GM18502 (cell line): ENCODE data around the gene KLF6.
A peak's percentile ranks its signal among the peaks of the same experiment; 100 is the strongest.

Experiments
- ATAC-seq: cut with Tn5 transposase; IDR thresholded peaks from one replicate; pipeline ENCODE4 v1.9.1; 2021; ENCODE audit warnings: mild to moderate bottlenecking; ENCODE audit not compliant: unreplicated experiment, poor library complexity

Gene KLF6

GRCh38 chr10:3784510-3785250, at the start of gene KLF6:
Gene KLF6, minus strand, starts transcription at chr10:3785209. Its CDS starts 195 bp downstream, at chr10:3785014.
- ATAC-seq, result peak; percentile 2

GRCh38 chr10:3834404-3834803, 49.4 kb upstream of the KLF6 start:
- ATAC-seq, result no peak

GRCh38 chr10:3833046-3833445, 48.0 kb upstream of the KLF6 start:
- no peak for ATAC-seq

- peak; percentile 32 for ATAC-seq
These were observed 47.2 kb upstream of the KLF6 start for GRCh38 chr10:3832022-3832786.

GRCh38 chr10:3831608-3832007, 46.6 kb upstream of the KLF6 start:
- no peak for ATAC-seq

GRCh38 chr10:3830946-3831345, 45.9 kb upstream of the KLF6 start:
- no peak for ATAC-seq

GRCh38 chr10:3829156-3830050, 44.4 kb upstream of the KLF6 start:
- ATAC-seq, result no peak

GRCh38 chr10:3828404-3829155, 43.6 kb upstream of the KLF6 start:
- ATAC-seq, result no peak

- no peak for ATAC-seq
These were observed 42.9 kb upstream of the KLF6 start for GRCh38 chr10:3827768-3828403.

GRCh38 chr10:3827266-3827665, 42.3 kb upstream of the KLF6 start:
- no peak for ATAC-seq

- no peak for ATAC-seq
These were observed 40.9 kb upstream of the KLF6 start for GRCh38 chr10:3825862-3826351.

GRCh38 chr10:3825244-3825643, 40.2 kb upstream of the KLF6 start:
- no peak for ATAC-seq

GRCh38 chr10:3822541-3823330, 37.7 kb upstream of the KLF6 start:
- ATAC-seq, result no peak

GRCh38 chr10:3820255-3820654, 35.2 kb upstream of the KLF6 start:
- no peak for ATAC-seq

- ATAC-seq, result no peak
These were observed 32.0 kb upstream of the KLF6 start for GRCh38 chr10:3816995-3817394.

GRCh38 chr10:3814838-3815220, 29.8 kb upstream of the KLF6 start:
- no peak for ATAC-seq

- no peak for ATAC-seq
These were observed 29.2 kb upstream of the KLF6 start for GRCh38 chr10:3813986-3814837.

GRCh38 chr10:3813267-3813666, 28.3 kb upstream of the KLF6 start:
- no peak for ATAC-seq
